AG09309 (cell line): ENCODE data around the gene CDKN1C.

Experiments used
- DNase-seq: peaks from one replicate; pipeline ENCODE4 v3.0.0-alpha.2; 2010; ENCODE audit warnings: low read depth
- H3K4me3 ChIP-seq: 2 replicates; pipeline ENCODE4 v1.5.1; 2011; ENCODE audit warnings: mild to moderate bottlenecking, low read depth, low read length, moderate library complexity; ENCODE audit not compliant: control insufficient read depth
- TF ChIP-seq, protein P1 (sequence below): IDR thresholded peaks from 2 replicates; pipeline ENCODE4 v1.5.1; 2011; ENCODE audit warnings: mild to moderate bottlenecking, low read depth, low read length, inconsistent platforms; ENCODE audit not compliant: insufficient read depth, control insufficient read depth; ENCODE audit errors: missing control alignments

The CDKN1C gene

DNA sequence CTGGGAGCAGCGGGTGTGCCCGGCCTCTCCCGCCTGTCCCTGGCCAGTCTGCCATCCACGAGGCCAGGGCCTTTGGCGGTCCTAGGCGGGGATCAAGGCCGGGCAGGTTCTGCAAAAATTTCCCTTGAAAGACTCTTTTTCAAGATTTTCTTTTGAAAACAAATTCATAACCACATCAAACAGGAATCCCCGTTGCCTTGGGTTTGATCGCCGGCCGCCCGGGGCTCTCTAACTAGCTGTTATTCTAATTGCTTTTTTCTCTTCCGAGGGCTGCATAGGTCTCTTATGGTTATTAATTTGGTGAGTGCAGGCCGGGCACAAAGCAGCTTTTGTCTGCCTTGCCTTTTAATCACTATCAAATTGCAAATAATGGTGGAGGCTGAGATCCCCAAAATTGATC is 42.0 kb downstream of the CDKN1C start:
- DNase-seq: no peak
- TF ChIP-seq, protein P1, sequence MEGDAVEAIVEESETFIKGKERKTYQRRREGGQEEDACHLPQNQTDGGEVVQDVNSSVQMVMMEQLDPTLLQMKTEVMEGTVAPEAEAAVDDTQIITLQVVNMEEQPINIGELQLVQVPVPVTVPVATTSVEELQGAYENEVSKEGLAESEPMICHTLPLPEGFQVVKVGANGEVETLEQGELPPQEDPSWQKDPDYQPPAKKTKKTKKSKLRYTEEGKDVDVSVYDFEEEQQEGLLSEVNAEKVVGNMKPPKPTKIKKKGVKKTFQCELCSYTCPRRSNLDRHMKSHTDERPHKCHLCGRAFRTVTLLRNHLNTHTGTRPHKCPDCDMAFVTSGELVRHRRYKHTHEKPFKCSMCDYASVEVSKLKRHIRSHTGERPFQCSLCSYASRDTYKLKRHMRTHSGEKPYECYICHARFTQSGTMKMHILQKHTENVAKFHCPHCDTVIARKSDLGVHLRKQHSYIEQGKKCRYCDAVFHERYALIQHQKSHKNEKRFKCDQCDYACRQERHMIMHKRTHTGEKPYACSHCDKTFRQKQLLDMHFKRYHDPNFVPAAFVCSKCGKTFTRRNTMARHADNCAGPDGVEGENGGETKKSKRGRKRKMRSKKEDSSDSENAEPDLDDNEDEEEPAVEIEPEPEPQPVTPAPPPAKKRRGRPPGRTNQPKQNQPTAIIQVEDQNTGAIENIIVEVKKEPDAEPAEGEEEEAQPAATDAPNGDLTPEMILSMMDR: no peak
- no peak overlapping the region for H3K4me3 ChIP-seq

DNA sequence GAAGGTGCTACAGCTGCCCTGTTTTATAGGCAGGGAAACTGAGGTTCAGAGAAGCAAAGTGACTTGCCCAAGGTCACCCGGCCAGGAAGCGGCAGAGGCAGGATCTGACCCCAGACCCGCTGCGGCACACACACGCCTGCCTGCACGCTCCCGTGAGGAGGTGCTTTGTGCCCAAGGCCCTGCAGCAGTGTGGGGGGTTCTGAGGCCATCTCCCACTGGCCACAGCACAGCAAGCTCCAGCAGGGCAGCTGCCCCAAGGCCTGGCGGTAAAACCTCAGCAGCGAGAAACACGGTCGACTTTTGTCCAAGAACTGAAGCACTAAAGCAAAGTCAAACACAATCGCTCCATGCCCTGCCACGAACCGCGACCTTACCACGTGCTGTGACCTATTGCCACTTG is 42.7 kb downstream of the CDKN1C start:
- TF ChIP-seq, protein P1: no peak
- no peak for DNase-seq
- no peak overlapping the region for H3K4me3 ChIP-seq

DNA sequence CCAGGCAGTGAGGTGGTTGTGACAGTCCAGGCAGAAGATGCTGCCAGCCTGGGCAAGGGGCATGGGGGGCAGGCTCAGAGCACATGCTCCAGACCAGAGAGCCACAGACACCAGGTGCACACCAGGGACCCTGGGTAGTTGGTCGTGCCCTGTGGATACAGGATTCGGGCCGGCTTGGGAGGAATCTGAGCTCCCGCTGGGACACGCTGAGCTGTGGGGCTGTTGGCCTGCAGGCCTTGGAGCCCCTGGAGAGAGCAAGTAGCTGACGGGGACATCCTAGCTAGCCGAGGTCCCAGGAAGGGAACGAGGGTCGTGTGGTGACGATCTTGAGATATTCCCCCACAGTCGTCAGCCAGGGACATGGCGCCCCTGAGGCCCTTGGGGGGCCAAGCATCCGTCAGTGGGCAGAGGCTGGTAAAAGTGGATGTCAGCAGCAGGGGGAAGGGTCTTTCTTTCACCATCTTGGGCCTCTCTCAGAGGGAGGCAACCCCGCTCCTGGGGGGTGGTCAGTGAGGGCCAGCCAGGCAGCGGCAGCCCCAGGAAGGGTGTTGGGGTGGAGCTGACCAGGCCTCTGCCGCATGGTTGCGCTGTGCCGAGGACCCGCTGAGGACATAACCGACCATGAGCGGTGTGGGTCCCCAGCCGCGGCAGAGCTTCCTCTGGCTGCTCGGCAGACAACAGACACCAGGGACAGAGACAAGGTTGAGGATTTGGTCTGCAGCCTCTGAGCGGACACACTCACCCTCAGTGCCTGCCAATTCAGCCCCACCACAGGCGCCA is 44.0 kb downstream of the CDKN1C start:
- DNase-seq: no peak
- TF ChIP-seq, protein P1: no peak
- H3K4me3 ChIP-seq: no peak overlapping the region

DNA sequence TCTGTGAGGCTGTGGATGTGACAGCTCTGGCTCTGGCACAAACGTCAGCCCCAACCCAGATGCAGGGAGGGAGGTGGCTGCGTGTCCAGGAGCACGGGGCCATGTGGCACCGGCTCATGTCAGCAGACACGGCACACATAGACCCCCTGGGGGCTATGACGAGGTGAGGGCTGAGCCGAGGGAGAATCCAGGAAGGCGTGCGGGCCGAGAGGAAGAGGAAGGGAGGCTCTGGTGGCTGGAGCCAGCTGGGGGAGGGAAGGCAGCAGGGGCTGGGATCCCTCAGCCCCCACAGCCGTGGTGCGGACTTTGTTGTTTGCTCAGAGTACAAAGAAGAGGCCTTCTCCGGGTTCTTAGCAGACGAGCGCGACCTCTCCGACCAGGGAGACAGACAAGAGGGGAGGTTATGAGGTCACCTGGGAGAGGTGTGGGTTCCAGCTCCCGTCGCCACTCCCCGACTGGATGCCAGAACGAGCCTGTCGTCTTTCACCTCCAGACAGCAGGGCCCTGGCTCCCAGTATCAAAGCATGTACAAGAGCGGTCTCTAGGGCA is 46.1 kb downstream of the CDKN1C start:
- H3K4me3 ChIP-seq: no peak overlapping the region
- TF ChIP-seq, protein P1: no peak

DNA sequence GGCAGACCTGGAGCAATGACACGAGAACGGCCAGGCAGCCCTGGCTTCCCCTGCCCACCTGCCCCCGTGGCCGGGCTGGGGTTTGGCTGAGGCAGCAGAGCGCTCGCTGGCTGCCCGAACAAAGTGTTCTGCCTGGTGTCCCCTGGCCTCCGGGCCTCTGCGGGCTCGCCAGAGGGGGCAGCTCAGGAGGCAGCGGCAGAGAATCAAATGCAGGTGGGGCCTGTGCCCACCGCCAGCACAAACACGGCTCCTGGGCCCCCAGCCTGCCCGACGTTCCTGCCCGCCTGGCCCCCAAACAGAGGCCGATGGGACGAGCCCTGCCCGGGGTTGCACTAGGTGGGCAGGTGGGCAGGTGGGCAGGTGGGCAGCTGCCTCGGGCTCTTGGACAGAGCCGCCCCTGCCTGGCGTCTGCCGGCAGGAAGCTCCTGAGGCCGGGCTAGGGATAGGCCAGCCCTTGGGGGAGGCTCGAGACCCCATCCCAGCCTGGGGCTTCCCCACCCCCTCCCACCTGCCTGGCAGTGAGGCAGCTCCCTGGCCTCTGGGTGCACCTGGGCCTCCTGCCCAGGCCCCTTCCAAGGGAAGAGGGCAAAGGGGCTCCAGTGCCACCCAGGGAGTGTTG is 46.8 kb downstream of the CDKN1C start:
- no peak for DNase-seq
- H3K4me3 ChIP-seq: no peak overlapping the region
- TF ChIP-seq, protein P1: no peak

More for the DNA sequence above, 46.1 kb downstream of the CDKN1C start:
- no peak for DNase-seq

DNA sequence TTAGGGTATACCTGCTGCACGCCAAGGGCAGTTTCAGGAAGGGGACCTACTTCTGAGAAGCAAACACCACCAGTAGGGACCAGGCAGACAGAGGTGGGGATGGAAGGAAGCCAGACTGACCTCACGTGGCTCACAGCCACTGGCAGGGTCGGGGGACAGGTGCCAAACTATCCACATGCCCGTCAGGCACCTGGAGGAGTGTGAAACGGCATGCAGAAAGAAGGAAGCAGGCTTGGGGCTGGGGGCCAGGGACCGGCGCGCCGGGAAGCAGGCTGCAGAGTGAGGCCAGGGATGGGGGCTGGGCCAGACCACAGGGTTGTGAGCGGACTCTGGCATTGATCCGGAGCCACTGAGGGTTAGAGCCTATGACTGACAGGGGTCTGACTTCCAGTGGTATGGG is 47.5 kb downstream of the CDKN1C start:
- H3K4me3 ChIP-seq: no peak overlapping the region
- TF ChIP-seq, protein P1: no peak
- DNase-seq: no peak
